ENCODE measurements around the gene ZNF581. TPM values are rescaled to one million over a fixed set of nuclear protein-coding genes. Genes with fewer than 3 reads are reported as not detected.

Gene ZNF581
- total RNA-seq, 3 donors from 2014 or later (not counting 1 experiment from before 2014, with no cell fraction given): 15.4 to 21.9 (median 19.0) TPM

DNA sequence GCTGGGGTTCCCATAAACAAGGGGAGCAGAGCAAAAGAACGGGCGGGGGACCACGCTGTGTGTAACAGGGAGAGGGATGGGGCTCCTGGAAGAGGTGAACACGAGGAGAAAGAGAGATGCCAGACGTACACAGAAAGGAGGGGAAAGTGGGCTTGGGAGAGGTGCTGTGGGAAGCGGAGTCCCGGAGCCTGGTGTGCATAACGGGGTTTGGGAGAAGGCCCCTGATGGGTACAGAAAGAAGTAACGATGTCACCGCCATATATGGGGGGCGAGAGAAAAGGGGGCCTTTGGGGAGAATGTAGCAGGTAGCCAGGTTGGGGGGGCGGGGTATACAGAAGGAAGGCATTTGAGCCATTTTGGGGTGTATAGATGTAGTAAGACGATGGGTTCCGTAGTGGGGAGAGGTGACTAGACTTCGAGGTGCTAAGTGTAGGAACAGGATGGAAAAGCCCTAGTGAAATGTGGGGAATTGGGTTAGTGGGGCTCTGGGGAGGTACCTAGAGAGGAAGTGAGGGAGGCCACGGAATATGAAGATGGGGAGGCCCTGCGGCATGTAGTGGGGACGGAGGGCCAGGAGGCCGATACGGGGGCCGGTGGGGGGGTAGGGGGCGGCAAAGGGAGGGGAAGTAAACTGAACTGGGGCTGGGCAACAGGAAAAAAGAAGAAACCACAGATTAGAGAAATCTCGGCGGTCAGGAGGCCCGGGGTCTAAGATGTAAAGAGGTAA lies 1.9 kb upstream of the ZNF581 start:
- under 1% methylated on average over 25 of the region's 25 CpGs for WGBS (ENCODE audit: insufficient coverage)
- Mint-ChIP-seq H3K4me1 (peaks cover 39 to 59% of the 10 kb centered on the region in 2 donors), H3K36me3 (no peaks in the 10 kb centered on the region), H3K9me3 (no peaks in the 10 kb centered on the region), H3K27me3 (ENCODE audit: low read depth in 2 of 2) (no peaks in the 10 kb centered on the region), H3K4me3 (peak overlapping the region; percentile 88), H3K27ac (peak overlapping the region; percentile 61 to 96)
- ATAC-seq (no peak), DNase-seq (peak in 1 of 2 donors; percentile 68)
- Histone ChIP-seq H3K27me3 (ENCODE audit: control insufficient read depth, insufficient read depth, low read length) (no peaks in the 10 kb centered on the region), H3K4me1 (ENCODE audit: control insufficient read depth, insufficient read depth, low read length) (peaks cover 62% of the 10 kb centered on the region), H3K36me3 (ENCODE audit: control insufficient read depth, insufficient read depth, low read length) (peaks cover 13% of the 10 kb centered on the region), H3K4me3 (ENCODE audit: low read length) (peak overlapping the region; percentile 60), H3K27ac (ENCODE audit: low read length) (peak overlapping the region; percentile 68), H3K9me3 (ENCODE audit: control insufficient read depth, insufficient read depth, low read length) (no peaks in the 10 kb centered on the region)
- intact Hi-C loops (cut with micrococcal nuclease): loop anchor here (2.0 to 5.0 kb wide), 2 partner anchors 34 to 61 kb away; partner anchors contain the start of genes ZNF579 and ZNF865
- TF ChIP-seq, protein P1, sequence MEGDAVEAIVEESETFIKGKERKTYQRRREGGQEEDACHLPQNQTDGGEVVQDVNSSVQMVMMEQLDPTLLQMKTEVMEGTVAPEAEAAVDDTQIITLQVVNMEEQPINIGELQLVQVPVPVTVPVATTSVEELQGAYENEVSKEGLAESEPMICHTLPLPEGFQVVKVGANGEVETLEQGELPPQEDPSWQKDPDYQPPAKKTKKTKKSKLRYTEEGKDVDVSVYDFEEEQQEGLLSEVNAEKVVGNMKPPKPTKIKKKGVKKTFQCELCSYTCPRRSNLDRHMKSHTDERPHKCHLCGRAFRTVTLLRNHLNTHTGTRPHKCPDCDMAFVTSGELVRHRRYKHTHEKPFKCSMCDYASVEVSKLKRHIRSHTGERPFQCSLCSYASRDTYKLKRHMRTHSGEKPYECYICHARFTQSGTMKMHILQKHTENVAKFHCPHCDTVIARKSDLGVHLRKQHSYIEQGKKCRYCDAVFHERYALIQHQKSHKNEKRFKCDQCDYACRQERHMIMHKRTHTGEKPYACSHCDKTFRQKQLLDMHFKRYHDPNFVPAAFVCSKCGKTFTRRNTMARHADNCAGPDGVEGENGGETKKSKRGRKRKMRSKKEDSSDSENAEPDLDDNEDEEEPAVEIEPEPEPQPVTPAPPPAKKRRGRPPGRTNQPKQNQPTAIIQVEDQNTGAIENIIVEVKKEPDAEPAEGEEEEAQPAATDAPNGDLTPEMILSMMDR (IDR thresholded peaks at IDR 0.05): no peak

DNA sequence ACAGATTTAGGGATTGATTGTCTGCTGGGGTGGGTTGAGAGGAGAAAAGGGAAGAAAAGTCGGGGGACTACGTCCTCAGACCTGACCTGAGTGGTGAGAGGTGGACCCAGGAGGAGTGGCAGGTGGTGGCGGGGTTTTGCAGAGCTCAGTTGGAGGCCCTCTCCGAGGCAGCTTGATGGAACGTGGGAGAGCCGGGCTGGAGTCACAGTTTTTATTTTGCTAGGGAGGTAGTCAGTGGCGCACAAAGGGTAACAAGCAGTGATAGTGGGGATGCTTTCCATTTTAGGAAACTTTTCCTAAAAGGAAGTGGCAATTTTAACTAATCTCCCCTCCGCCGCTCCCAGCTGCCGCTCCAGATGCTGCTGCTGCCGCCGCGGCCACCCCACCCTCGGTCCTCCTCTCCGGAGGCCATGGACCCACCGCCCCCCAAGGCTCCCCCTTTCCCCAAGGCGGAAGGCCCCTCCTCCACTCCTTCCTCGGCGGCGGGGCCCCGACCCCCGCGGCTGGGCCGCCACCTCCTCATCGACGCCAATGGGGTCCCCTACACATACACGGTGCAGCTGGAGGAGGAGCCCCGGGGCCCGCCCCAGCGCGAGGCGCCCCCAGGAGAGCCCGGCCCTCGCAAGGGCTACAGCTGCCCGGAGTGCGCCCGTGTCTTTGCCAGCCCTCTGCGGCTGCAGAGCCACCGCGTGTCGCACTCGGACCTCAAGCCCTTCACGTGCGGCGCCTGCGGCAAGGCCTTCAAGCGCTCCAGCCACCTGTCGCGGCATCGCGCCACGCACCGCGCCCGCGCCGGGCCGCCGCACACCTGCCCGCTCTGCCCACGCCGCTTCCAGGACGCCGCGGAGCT lies 1.1 kb upstream of the ZNF581 start:
- WGBS (ENCODE audit: insufficient coverage): 1% methylated on average over 65 of the region's 65 CpGs

DNA sequence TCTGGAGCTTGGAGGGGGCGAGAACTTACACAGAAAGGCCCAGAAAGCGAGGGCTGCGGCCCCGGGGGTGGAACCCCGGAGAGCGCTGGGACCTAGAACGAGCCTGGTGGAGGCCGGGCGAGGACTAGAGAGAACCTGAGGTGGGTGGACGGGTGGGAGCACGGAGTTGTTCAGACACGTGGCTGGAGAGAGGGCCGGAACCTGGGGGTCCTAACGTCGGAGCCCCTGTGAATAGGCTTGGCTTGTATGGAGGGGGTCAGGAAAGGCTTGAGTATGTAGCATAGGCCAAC lies 383 bp downstream of the ZNF581 start:
- Histone ChIP-seq H3K27ac (ENCODE audit: low read length) (peak overlapping the region; percentile 48), H3K27me3 (ENCODE audit: control insufficient read depth, insufficient read depth, low read length) (no peaks in the 10 kb centered on the region), H3K4me1 (ENCODE audit: control insufficient read depth, insufficient read depth, low read length) (peaks cover 69% of the 10 kb centered on the region), H3K4me3 (ENCODE audit: low read length) (peak overlapping the region; percentile 63), H3K9me3 (ENCODE audit: control insufficient read depth, insufficient read depth, low read length) (no peaks in the 10 kb centered on the region), H3K36me3 (ENCODE audit: control insufficient read depth, insufficient read depth, low read length) (peaks cover 13% of the 10 kb centered on the region)
- no peaks in the 10 kb centered on the region for H3K27me3 Mint-ChIP-seq (ENCODE audit: low read depth in 2 of 2)
- peak overlapping the region; percentile 96 for H3K4me3 Mint-ChIP-seq
- H3K36me3 Mint-ChIP-seq: no peaks in the 10 kb centered on the region
- intact Hi-C loops (cut with micrococcal nuclease): loop anchor here (2.0 to 5.0 kb wide), 2 partner anchors 37 to 63 kb away; partner anchors contain the start of genes ZNF579 and ZNF865
- H3K4me1 Mint-ChIP-seq: peaks cover 33 to 55% of the 10 kb centered on the region in 2 donors
- peak overlapping the region; percentile 80 to 96 for H3K27ac Mint-ChIP-seq
- ATAC-seq (no peak), DNase-seq (no peak)
- no peaks in the 10 kb centered on the region for H3K9me3 Mint-ChIP-seq
- TF ChIP-seq, protein P1 (IDR thresholded peaks at IDR 0.05): no peak
- under 1% methylated on average over 15 of the region's 15 CpGs for WGBS (ENCODE audit: insufficient coverage)

More for the DNA sequence above, 1.1 kb upstream of the ZNF581 start:
- H3K27me3 ChIP-seq (ENCODE audit: control insufficient read depth, insufficient read depth, low read length): no peaks in the 10 kb centered on the region
- Mint-ChIP-seq H3K9me3 (no peaks in the 10 kb centered on the region), H3K27ac (peak overlapping the region; percentile 80 to 96), H3K36me3 (no peaks in the 10 kb centered on the region), H3K4me1 (peaks cover 36 to 54% of the 10 kb centered on the region in 2 donors), H3K27me3 (ENCODE audit: low read depth in 2 of 2) (no peaks in the 10 kb centered on the region), H3K4me3 (peak overlapping the region; percentile 96)
- H3K4me3 ChIP-seq (ENCODE audit: low read length): peak overlapping the region; percentile 63
- TF ChIP-seq, protein P1 (IDR thresholded peaks at IDR 0.05): no peak
- intact Hi-C loops (cut with micrococcal nuclease): loop anchor here (2.0 to 5.0 kb wide), 2 partner anchors 35 to 62 kb away; partner anchors contain the start of genes ZNF579 and ZNF865
- ATAC-seq (no peak), DNase-seq (peak in 1 of 2 donors; percentile 57)
- H3K27ac ChIP-seq (ENCODE audit: low read length): peak overlapping the region; percentile 68
- peaks cover 63% of the 10 kb centered on the region for H3K4me1 ChIP-seq (ENCODE audit: control insufficient read depth, insufficient read depth, low read length)
- no peaks in the 10 kb centered on the region for H3K9me3 ChIP-seq (ENCODE audit: control insufficient read depth, insufficient read depth, low read length)
- H3K36me3 ChIP-seq (ENCODE audit: control insufficient read depth, insufficient read depth, low read length): peaks cover 13% of the 10 kb centered on the region

All from natural killer cell (primary cell).